Vein endothelial cell (primary cell): ENCODE data around the gene OTOP1. TPM values are rescaled to one million over a fixed set of nuclear protein-coding genes. Genes with fewer than 3 reads are reported as not detected.

Source experiments
- total RNA-seq: library from RNA; depleted of rRNA; stranded (reverse); fragments of >200 nt; gene quantifications from 2 replicates; pipeline ENCODE4 v1.2.3, GENCODE V29; 2012

OTOP1 gene, protein sequence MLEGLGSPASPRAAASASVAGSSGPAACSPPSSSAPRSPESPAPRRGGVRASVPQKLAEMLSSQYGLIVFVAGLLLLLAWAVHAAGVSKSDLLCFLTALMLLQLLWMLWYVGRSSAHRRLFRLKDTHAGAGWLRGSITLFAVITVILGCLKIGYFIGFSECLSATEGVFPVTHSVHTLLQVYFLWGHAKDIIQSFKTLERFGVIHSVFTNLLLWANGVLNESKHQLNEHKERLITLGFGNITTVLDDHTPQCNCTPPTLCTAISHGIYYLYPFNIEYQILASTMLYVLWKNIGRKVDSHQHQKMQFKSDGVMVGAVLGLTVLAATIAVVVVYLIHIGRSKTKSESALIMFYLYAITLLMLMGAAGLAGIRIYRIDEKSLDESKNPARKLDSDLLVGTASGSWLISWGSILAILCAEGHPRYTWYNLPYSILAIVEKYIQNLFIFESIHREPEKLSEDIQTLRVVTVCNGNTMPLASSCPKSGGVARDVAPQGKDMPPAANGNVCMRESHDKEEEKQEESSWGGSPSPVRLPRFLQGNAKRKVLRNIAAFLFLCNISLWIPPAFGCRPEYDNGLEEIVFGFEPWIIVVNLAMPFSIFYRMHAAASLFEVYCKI
- not detected in 2 replicates for total RNA-seq

DNA sequence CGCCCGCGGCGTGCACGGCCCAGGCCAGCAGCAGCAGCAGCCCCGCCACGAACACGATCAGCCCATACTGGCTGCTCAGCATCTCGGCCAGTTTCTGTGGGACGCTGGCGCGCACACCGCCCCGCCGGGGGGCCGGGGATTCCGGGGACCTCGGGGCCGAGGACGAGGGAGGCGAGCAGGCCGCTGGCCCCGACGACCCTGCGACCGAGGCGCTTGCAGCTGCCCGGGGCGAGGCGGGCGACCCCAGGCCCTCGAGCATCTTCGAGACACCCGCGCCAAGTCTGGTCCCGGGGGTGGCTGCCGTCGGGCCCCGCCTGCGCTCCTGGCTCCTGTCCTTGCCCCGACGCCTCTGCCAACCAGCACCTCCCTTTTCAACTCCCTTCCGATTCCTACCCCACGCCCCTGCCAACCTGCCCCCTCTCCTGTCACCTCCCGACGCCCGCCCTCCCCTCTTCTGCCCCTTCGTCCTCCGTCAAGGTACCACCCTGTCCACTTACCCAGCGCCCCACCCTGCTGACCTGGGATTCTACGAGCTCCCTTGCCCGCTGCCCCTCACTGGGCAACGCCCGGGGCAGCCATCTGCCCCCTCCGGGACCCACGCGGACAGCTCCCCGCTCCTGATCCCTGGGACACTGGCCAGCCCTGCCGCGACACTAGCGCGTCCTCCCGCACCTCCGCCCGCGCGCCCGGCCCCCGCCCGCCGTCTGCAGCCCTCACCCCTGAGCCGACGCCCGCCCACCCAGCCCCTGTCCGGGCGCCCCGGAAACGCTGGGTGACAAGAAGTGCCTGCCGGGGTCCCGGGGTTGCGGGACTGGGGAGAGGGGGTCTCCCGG, at the start of gene OTOP1:
Gene OTOP1 (minus strand): TSS at position 324 of the 833 bp plus-strand sequence. CDS start 65 bp downstream, at position 259.

GRCh38 chr4:4248029-4248884, 21.5 kb upstream of the OTOP1 start, which contains the start of gene TMEM128:
Gene TMEM128 (minus strand): TSS chr4:4248223. CDS start chr4:4248202, 21 bp downstream.

Other genes with a start within 250 kb of the OTOP1 start
- 11.1 and 11.9 TPM in 2 replicates for gene TMEM128, start 21.3 kb upstream of the OTOP1 start, total RNA-seq
- 12.1 and 21.4 TPM in 2 replicates for gene LYAR, start 63.2 kb upstream of the OTOP1 start, total RNA-seq
- 5.9 and 10.3 TPM in 2 replicates for gene ZBTB49, start 63.3 kb upstream of the OTOP1 start, total RNA-seq
- gene NSG1, start 160.2 kb upstream of the OTOP1 start, total RNA-seq, result 0.57 and 0.98 TPM in 2 replicates